Measurements from ENCODE around the gene ALPL.

ALPL gene

DNA sequence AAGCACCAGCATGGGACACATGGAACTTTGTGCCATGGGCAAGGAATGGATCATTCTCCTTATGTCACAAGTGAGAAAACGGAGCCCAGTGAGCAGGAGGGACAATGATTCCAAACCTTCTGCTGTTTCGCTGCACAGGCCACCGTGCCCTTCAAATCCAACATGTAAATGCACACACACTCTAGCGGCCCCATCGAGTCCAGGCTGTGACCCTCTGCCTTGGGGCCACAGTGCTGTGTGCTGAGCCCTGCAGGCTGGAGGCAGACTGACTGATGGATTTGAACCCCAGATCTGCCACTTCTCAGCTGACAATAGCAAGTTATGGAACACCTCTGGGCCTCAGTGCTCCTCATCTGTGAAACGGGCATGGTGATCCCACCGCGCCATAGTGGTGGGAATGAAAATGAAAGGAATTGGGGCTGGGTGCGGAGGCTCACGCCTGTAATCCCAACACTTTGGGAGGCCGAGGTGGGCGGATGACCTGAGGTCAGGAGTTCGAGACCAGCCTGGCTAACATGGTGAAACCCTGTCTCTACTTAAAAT lies 63.6 kb downstream of the ALPL start:
- no peak for DNase-seq
- TF ChIP-seq, protein P1, sequence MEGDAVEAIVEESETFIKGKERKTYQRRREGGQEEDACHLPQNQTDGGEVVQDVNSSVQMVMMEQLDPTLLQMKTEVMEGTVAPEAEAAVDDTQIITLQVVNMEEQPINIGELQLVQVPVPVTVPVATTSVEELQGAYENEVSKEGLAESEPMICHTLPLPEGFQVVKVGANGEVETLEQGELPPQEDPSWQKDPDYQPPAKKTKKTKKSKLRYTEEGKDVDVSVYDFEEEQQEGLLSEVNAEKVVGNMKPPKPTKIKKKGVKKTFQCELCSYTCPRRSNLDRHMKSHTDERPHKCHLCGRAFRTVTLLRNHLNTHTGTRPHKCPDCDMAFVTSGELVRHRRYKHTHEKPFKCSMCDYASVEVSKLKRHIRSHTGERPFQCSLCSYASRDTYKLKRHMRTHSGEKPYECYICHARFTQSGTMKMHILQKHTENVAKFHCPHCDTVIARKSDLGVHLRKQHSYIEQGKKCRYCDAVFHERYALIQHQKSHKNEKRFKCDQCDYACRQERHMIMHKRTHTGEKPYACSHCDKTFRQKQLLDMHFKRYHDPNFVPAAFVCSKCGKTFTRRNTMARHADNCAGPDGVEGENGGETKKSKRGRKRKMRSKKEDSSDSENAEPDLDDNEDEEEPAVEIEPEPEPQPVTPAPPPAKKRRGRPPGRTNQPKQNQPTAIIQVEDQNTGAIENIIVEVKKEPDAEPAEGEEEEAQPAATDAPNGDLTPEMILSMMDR (IDR thresholded peaks at IDR 0.05; ENCODE audit: low read depth, low read length), result no peak

DNA sequence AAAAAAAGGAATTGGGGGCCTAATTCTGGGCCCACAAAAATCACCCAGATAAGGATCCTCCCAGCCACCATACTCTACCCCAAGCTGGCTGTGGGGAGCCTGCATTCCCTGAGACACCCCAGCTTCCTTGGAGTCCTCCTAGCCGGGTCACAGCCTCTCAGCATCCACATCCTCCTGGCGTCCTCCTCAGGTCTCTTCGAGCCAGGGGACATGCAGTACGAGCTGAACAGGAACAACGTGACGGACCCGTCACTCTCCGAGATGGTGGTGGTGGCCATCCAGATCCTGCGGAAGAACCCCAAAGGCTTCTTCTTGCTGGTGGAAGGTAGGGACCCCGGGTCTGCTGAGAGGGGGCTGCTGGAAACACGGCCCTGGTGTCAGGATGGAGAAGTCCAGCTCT lies 64.3 kb downstream of the ALPL start:
- no peak overlapping the region for H3K27ac ChIP-seq
- no peak for DNase-seq
- no peaks in the 10 kb centered on the region for H3K27me3 ChIP-seq (ENCODE audit: insufficient read depth, low read depth, severe bottlenecking)
- H3K4me3 ChIP-seq (ENCODE audit: low read depth, low read length), result no peak overlapping the region
- TF ChIP-seq, protein P1 (IDR thresholded peaks at IDR 0.05; ENCODE audit: low read depth, low read length), result no peak
- no peaks in the 10 kb centered on the region for H3K9me3 ChIP-seq (ENCODE audit: severe bottlenecking)
- no peaks in the 10 kb centered on the region for H3K36me3 ChIP-seq

More for the DNA sequence above, 63.6 kb downstream of the ALPL start:
- H3K27ac ChIP-seq, result no peak overlapping the region
- no peaks in the 10 kb centered on the region for H3K9me3 ChIP-seq (ENCODE audit: severe bottlenecking)
- no peak overlapping the region for H3K4me3 ChIP-seq (ENCODE audit: low read depth, low read length)
- no peaks in the 10 kb centered on the region for H3K27me3 ChIP-seq (ENCODE audit: insufficient read depth, low read depth, severe bottlenecking)
- H3K36me3 ChIP-seq, result no peaks in the 10 kb centered on the region

DNA sequence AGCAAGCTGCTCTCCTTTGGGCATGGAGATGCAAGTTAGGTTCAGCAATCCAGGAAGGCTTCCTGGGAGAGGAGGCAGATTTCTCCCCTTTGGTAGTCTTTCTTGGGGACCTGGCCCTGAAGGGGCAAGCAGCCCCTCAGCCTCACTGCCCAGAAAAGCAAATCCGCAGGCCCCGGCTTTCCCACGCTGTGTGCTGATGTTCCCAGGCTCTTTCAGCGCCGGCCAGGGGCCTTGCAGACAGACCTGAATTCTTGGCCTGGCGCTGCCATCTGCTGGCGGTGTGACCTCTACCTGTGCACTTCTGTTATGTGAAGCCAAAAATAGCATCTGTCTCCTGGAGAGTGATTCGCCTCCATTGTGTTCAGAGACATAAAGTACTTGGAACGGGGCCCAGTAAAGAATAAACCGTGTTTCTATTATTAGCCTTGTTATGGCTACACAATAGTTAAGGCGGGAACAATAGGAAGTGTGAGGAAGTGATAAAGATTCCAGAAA lies 64.8 kb downstream of the ALPL start:
- Histone ChIP-seq H3K36me3 (no peaks in the 10 kb centered on the region), H3K27ac (no peak overlapping the region)

DNA sequence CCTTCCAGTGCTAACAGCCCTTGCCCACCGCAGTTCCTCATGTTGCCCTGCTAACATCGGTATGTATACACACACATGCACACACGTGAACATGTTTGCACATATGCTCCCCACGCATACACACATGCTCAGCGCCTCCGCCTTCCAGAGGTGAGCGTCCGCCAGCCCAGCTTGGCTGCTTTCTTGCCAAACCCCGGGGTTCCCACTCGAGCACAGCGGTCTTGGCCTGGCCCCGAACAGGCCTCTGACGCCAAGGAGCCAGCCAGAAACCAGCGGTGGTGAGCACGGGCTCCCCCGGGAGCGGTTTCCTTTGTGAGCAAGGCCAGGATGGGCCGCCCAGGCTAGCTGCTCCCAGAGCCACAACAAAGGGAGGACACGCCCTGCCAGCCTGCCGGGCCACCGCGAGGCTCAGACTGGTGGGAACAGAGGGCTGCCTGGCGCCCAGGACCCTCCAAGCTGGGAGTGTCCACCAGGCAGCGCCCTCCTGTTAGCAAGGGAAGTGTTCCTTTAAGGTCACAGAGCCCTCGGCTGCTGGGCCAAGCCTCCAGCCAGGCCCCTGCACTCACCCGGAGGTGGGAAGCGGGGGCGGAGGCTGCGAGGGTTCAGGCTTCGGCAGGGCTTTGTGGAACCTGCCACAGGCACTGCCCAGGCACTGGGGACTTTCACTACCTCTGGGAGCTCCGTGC lies 65.4 kb downstream of the ALPL start:
- H3K4me3 ChIP-seq (ENCODE audit: low read depth, low read length), result no peak overlapping the region
- TF ChIP-seq, protein P1 (IDR thresholded peaks at IDR 0.05; ENCODE audit: low read depth, low read length), result no peak
- H3K27ac ChIP-seq, result no peak overlapping the region
- no peak for DNase-seq
- no peaks in the 10 kb centered on the region for H3K36me3 ChIP-seq
- H3K27me3 ChIP-seq (ENCODE audit: insufficient read depth, low read depth, severe bottlenecking), result no peaks in the 10 kb centered on the region
- no peaks in the 10 kb centered on the region for H3K9me3 ChIP-seq (ENCODE audit: severe bottlenecking)

More for the DNA sequence above, 64.8 kb downstream of the ALPL start:
- DNase-seq, result peak; percentile 82
- Histone ChIP-seq H3K27me3 (ENCODE audit: insufficient read depth, low read depth, severe bottlenecking) (no peaks in the 10 kb centered on the region), H3K9me3 (ENCODE audit: severe bottlenecking) (no peaks in the 10 kb centered on the region), H3K4me3 (ENCODE audit: low read depth, low read length) (no peak overlapping the region)
- TF ChIP-seq, protein P1 (IDR thresholded peaks at IDR 0.05; ENCODE audit: low read depth, low read length), result peak; percentile 78

DNA sequence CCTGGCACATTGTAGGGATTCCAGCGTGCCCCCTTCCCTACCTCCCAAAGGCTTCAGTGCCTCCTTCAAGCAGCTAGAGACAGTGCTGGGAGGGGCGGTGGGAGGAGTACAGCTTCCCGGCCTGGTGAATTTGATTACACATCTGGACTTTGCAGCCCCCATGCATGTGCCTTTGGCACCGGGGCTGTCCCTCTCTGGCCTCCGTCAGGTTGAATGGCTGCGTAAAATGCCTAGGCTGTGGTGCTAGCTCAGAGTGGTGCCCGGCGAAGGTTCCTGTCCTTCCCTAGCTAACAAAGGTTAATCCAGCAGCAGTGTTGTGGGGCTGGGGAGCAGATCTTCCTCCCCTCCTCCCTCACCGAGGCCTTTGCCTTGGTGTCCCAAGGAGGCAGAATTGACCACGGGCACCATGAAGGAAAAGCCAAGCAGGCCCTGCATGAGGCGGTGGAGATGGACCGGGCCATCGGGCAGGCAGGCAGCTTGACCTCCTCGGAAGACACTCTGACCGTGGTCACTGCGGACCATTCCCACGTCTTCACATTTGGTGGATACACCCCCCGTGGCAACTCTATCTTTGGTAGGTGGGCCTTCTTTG lies 66.2 kb downstream of the ALPL start:
- H3K4me3 ChIP-seq (ENCODE audit: low read depth, low read length), result no peak overlapping the region
- no peaks in the 10 kb centered on the region for H3K27me3 ChIP-seq (ENCODE audit: insufficient read depth, low read depth, severe bottlenecking)
- H3K9me3 ChIP-seq (ENCODE audit: severe bottlenecking), result no peaks in the 10 kb centered on the region
- H3K27ac ChIP-seq, result no peak overlapping the region
- no peaks in the 10 kb centered on the region for H3K36me3 ChIP-seq
- TF ChIP-seq, protein P1 (IDR thresholded peaks at IDR 0.05; ENCODE audit: low read depth, low read length), result no peak
- DNase-seq, result no peak
